ENCODE data around the gene LGALS9B.
"Not testable (repeated sequence)": the region's sequence is repeated elsewhere in the genome, so short reads cannot be mapped to it uniquely, and the experiment has no call there.

LGALS9B gene

GRCh38 chr17:20467447-20467846 lies at the start of gene LGALS9B:
TSS of gene LGALS9B (minus strand) at chr17:20467539. CDS start at chr17:20467470, 69 bp downstream.
- not testable (repeated sequence) for DNase-seq

DNA sequence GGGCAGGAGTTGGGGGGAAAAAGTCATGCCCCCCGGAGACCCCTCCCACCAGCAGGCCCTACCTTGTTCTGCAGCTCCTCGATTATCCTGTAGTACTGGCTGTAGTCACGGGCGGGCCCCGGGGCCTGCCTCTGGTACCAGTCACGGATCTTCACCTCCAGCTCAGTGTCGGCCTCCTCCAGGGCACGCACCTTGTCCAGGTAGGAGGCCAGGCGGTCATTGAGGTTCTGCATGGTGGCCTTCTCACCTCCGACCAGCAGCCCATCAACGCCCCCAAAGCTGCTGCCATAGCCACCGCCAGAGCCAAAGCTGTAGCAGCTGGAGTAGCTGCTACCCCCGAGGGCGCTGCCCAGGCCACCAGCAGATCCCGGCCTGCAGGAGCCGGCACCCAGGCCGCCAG lies 49.6 kb upstream of the LGALS9B start:
- not testable (repeated sequence) for DNase-seq

DNA sequence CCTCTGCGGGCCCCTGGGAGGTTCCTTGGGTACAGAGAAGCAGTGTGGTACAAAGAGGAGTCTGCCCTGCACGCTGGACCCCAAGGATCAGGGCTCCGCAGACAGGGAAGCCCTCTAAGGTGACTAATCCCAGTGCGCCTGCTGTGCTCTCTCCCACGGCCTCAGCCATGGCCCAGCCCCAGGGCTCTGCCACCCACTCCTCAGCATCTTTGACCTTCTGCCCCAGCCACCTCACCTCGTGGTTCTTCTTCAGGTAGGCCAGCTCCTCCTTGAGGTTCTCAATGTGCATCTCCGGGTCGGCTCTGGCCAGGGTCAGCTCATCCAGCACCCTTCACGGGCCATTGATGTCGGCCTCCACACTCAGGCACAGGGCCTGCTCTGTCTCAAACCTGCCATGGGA lies 47.8 kb upstream of the LGALS9B start:
- not testable (repeated sequence) for DNase-seq

GRCh38 chr17:20513539-20513938 lies 46.2 kb upstream of the LGALS9B start:
- not testable (repeated sequence) for DNase-seq

DNA sequence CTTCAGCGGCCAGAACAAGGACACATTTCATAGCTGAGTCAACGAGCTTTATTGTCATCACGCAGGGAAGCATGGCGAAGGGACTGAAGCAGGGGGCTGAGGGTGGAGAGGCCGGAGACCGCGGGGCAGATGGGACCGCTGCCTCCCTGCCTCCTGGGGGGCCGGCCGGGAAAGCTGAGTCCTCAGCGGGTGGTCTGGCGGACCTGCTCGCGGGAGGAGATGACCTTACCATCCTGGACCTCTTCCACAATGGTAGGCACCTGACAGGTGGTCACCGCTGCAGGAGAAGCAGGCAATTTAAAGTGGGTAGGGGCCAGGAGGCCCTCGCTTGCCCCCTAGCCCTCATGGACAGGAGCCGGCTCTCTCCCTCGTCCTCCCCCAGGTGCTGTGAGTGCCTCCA lies 45.0 kb upstream of the LGALS9B start:
- not testable (repeated sequence) for DNase-seq

DNA sequence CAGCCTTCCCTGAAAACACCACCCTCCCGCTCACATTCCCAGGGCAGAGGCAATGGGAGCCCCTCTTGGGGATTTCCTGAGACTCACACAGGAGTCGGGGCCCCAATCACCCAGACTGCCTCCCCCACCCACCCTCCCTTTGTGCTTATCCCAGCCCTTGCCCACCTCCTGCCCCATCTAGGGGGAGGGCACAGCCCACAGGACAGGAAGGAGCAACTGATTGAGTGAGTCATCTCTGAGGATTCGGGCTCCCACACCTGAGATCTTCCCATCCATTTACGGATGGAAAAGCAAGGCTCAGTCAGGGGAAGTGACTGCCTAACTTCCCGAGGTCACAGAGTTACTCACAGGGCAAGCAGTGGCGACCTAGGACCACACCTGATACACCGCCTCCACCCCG lies 44.4 kb upstream of the LGALS9B start:
- DNase-seq = not testable (repeated sequence)

DNA sequence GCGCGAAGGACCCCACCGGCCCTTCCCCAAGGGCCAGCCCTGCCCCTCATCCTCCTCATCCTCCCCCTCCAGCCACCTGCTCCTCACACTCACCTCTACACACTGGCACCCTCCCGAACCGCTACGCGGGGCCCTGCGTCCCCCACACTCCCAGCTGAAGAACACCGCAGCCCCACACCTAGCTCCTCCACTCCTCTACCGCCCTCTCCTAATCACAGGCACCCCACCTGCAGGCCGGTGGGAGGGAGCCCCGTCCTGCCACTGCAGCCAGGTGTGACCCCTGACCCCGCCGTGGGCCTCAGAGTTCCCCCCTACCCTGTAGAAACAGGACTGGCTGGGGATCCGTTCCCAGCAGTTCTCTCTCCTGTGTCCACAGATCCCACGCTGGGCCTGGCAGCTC lies 38.0 kb upstream of the LGALS9B start:
- not testable (repeated sequence) for DNase-seq

DNA sequence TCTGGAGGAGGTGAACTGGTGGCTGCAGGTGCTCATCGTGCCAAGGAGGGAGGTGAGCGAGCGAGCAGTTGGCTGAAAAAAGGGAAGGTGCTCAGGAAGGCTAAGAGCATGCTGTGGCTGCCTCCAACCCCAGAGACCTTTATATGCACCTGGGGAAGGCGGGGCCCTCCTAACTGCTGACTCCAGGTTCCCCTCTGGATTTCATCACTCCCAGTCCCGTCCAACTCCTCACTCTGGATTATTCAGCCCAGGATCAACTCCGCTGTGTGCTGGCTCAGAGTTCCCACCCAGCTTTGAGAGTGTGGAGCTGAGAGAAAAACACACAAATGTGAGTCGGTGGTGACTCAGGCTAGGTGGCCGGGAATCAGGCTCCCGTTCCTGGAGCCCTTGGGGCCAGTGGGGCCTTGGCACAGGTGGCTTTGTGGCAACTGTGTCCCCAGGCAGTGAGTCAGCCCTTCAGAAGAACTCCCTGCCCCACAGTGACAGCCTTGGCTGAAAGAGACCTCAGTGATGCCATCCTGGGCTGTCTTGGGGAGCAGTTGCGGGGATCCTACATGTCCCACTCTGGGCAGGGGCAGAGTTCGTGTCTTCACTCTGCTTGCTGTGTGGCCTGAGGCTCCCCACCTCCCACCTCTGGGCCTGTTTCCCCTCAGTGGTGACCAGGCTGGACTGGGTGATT lies 37.2 kb upstream of the LGALS9B start:
- not testable (repeated sequence) for DNase-seq

DNA sequence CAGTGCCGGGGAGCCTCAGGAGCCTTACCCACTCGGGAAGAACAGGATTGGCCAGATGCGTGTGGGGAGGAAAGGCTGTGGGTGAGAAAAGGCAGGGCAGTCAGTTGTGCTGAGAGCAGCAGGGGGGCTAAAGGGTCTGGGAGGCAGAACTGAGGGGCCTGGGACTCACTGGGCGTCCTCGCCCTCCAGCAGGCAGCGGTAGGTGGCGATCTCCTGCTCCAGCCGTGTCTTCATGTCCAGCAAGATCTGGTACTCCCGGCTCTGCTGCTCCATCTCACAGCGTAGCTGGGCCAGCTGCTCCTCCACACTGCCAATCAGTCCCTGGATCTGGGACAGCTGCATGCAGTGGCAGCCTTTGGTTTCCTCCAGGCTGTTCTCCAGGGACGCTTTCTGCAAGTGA lies 34.6 kb upstream of the LGALS9B start:
- DNase-seq = not testable (repeated sequence)

DNA sequence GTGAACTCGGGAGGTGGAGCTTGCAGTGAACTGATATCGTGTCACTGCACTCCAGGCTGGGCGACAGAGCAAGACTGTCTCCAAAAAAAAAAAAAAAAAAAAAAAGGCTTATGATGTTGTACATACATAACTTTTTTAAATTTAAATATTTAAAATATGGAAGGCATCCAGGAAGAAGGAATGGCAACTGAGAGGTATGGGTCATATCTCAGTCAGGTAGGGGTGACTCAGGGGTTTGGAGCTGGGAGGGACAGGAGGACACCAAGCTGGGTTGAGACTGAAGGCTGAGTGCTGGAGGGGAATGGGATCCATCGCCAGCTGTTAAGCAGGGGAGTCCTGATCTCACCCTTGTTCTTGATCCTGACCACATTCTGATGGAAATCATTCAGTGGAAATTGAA lies 33.0 kb upstream of the LGALS9B start:
- not testable (repeated sequence) for DNase-seq

DNA sequence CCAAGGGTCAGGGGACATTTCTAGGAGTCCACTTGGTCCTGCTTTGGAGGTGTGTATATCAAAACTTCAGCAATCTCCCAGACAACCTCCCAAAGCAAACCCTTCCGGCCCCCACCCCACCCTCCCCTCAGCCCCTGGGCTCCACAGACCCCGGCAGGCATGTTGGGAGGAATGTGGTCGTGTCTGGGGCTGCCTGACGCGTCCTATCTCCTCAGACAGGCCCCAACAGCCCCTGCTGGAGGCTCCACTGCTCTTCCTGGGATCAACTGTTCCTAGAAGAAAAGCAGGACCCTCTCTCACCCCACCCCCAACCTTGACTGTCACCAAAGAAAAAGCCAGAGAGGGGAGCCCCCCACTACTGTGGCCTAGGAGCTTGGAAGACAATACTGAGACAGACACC lies 28.1 kb upstream of the LGALS9B start:
- not testable (repeated sequence) for DNase-seq

DNA sequence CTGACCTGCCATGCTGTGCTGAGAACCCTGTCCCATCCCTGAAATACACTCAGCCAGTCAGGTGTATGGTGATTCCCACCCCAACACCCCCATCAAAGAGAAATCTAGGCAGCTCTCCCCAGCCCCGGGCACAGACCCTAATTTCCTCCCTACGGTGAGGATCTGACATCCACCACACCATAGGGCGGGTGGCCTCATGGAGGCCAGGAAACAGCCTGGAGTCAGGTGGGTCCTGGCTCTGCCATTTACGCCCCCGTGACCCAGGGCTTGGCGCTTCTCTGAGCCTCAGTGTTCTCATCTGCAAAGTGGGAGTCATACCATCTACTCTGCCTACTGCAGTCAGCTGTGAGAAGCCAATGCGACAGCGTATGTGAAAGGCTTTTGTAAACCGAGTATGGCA lies 27.4 kb upstream of the LGALS9B start:
- not testable (repeated sequence) for DNase-seq

- DNase-seq = not testable (repeated sequence)
Observed at GRCh38 chr17:20494147-20494546, 26.8 kb upstream of the LGALS9B start.

DNA sequence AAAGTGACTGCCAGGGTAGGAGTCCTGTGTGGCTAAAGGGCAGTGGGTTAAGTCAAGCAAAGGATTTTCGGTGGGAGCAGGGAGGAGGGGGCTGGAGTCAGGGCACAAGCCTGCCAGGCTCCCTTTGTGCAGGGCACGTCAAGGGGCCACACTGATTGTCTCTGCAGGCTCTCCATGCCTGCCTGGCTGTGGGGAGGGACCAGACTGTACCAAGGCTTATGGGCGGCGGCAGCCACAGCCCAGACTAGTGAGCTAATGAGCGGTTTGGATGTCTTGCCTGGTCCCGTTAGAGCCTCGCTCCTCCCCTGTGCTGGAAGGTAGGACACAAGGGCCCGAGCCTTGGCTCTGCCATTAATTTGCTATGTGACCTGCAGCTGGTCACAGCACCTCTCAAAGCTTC lies 25.6 kb upstream of the LGALS9B start:
- not testable (repeated sequence) for DNase-seq

DNA sequence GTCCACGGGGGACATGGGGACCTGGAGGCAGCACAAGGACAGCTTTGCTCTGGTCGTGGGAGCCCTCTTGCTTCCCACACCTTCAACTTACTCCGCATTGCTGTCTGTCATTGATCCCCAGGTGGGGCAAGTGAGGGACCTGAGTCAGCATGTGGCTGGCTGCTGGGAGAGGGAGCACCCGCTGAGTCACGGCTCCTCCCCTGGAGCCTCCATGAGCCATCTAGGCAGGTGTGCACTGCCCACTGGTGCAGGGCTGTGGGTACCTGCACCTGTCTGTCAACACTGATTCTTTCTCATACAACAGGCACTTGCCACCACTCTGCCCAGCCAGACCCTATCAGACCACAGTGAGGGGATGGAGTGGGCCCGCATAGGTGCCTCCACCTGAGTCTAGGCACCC lies 24.8 kb upstream of the LGALS9B start:
- not testable (repeated sequence) for DNase-seq

DNA sequence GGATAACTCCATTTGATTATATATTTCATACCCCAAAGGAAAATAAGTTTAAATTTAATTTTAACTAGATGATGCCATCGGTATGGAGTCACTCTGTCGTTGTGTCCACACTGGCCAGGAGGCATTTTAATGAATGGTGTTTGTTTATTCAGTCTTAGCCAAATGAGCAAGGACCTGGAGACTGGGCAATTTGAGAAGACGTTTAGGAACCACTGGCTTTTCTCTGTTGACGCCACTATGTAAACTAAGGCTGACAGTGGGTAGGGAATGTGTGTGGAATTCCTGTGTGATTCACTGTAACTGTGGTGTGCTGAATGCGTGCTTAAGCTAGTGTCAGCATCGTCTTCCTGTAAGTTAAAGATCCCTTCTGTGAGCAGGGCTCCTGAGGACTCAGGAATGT lies 17.6 kb upstream of the LGALS9B start:
- DNase-seq = not testable (repeated sequence)

DNA sequence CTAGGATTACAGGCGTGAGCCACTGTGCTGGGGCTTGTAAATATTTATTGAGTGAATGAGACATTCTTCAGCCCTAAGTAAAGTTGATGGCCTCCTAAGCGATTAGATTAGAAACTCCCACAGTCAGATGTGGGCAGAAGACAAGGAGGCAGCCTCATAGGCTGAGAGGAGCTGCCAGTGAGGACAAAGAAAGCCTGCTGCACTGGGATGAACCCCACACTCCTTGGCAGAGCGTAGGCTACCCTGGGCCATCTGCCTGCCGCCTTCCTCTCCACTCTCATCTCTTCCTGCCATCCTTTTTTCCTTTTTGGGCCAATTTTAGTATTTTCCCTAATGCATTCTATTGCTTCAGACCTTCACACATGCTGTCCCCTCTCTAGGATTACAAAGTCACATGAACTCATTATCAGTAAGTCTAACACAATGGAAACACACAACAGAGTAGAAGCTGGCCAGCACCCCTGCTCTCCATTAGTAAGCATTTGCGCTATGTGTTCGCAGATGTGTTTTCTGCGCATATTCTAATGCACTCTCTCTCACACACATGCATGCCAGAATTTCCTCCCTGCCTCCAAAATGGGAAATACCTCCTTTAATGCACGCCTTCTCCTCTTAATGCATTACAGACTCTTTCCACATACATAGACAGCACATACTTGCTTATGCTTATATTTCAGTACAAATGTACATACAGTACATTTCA lies 12.7 kb upstream of the LGALS9B start:
- DNase-seq = not testable (repeated sequence)

GRCh38 chr17:20477398-20478071 lies 10.2 kb upstream of the LGALS9B start:
- DNase-seq = not testable (repeated sequence)

- not testable (repeated sequence) for DNase-seq
Observed at GRCh38 chr17:20475137-20475831, 7.9 kb upstream of the LGALS9B start.

- DNase-seq = not testable (repeated sequence)
Observed at GRCh38 chr17:20474081-20474480, 6.7 kb upstream of the LGALS9B start.

DNA sequence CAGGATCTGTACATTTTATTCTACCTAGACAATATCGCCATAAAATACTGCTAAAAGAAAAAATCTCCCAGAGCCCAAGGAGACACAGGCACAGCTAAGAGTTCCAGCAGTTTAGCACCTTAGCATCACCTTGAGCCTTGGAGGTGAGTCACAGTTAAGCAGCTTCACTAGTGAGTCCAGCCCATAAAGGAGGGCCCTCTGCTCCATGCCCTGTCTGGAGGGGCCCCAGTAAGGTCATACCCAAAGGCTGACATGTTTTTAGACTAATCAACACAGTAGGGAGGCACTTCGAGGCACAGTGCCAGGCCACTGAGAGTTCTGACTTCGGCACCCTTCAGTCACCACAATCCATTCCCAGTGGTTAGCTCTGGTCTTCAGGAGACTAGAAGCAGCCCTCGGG lies 2.6 kb upstream of the LGALS9B start:
- not testable (repeated sequence) for DNase-seq

GRCh38 chr17:20469107-20469506 lies 1.8 kb upstream of the LGALS9B start:
- DNase-seq = not testable (repeated sequence)

DNA sequence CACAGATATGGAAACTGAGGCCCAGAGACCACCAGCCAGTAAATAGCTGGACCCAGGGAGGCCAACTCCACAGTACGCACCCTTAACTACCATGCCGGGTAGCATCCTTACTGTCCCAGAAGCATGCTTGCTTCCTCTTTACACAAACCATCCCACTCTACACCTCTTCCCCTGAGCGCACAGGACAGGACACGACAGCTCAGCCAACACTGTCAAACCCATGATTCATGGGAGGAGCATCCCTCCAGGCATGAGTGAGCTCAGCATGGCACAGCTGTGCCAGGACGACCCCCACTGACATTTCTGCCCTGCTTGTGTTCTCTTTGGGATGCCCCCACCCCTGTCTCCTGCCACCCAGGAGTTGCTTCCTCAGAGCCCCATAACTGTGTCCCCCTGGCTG lies 340 bp downstream of the LGALS9B start:
- not testable (repeated sequence) for DNase-seq

Data from NCI-H2227 treated with DMSO at 0.1 percent for 48 hours (cell line).